ENCODE data around the gene EXOC2. TPM values are rescaled to one million over a fixed set of nuclear protein-coding genes. Genes with fewer than 3 reads are reported as not detected.

Gene EXOC2
- total RNA-seq, 4 donors from 2014 or later = 17.8 to 24.8 (median 21.4) TPM

- no peaks in the 10 kb centered on the region for H3K9me3 ChIP-seq
- H3K36me3 ChIP-seq = peaks cover 0 to 52% (median 0%) of the 10 kb centered on the region in 3 donors
- H3K27ac ChIP-seq = no peak overlapping the region
- H3K27me3 ChIP-seq = no peaks in the 10 kb centered on the region
- 89 to 95% methylated on average over 15 of the region's 15 CpGs for WGBS, 2 donors
- H3K4me3 ChIP-seq = no peak overlapping the region
- DNase-seq = no peak
- intact Hi-C loops (cut with DNase I) = no loop called here
- peaks cover 0 to 14% (median 0%) of the 10 kb centered on the region in 3 donors for H3K4me1 ChIP-seq
- TF ChIP-seq POLR2A (IDR thresholded peaks at IDR 0.05) = no peak
- no peak for TF ChIP-seq CTCF (IDR thresholded peaks at IDR 0.05)
Measured at GRCh38 chr6:485655-486170, 207.2 kb downstream of the EXOC2 start.

- Histone ChIP-seq H3K27ac (peak overlapping the region in 1 of 4 donors; percentile 54), H3K4me1 (peaks cover 0 to 14% (median 0%) of the 10 kb centered on the region in 3 donors), H3K9me3 (no peaks in the 10 kb centered on the region), H3K4me3 (no peak overlapping the region), H3K27me3 (no peaks in the 10 kb centered on the region), H3K36me3 (peaks cover 0 to 42% (median 0%) of the 10 kb centered on the region in 3 donors)
- TF ChIP-seq CTCF (IDR thresholded peaks at IDR 0.05) = no peak
- TF ChIP-seq POLR2A (IDR thresholded peaks at IDR 0.05) = no peak
- intact Hi-C loops (cut with DNase I) = no loop called here
- no peak for DNase-seq
- WGBS, 2 donors = 90 to 96% methylated on average over 6 of the region's 6 CpGs
Measured at GRCh38 chr6:484746-485145, 208.2 kb downstream of the EXOC2 start.

GRCh38 chr6:484086-484745 lies 208.7 kb downstream of the EXOC2 start:
- DNase-seq = no peak
- 72 to 77% methylated on average over 4 of the region's 4 CpGs for WGBS, 2 donors
- peaks cover 0 to 38% (median 0%) of the 10 kb centered on the region in 3 donors for H3K36me3 ChIP-seq
- TF ChIP-seq CTCF (IDR thresholded peaks at IDR 0.05) = no peak
- no peak for TF ChIP-seq POLR2A (IDR thresholded peaks at IDR 0.05)
- peak overlapping the region in 2 of 4 donors; percentile 40 to 54 for H3K27ac ChIP-seq
- H3K4me1 ChIP-seq = peaks cover 0 to 14% (median 0%) of the 10 kb centered on the region in 3 donors
- no peak overlapping the region for H3K4me3 ChIP-seq
- H3K9me3 ChIP-seq = no peaks in the 10 kb centered on the region
- intact Hi-C loops (cut with DNase I) = no loop called here
- H3K27me3 ChIP-seq = no peaks in the 10 kb centered on the region

- Histone ChIP-seq H3K36me3 (no peaks in the 10 kb centered on the region), H3K27ac (no peak overlapping the region), H3K4me1 (peaks cover 0 to 5% (median 0%) of the 10 kb centered on the region in 3 donors), H3K9me3 (no peaks in the 10 kb centered on the region), H3K27me3 (peaks cover 0 to 6% (median 0%) of the 10 kb centered on the region in 4 donors), H3K4me3 (no peak overlapping the region)
- no peak for TF ChIP-seq POLR2A (IDR thresholded peaks at IDR 0.05)
- DNase-seq = no peak
- intact Hi-C loops (cut with DNase I) = no loop called here
- WGBS, 2 donors = 68 to 75% methylated on average over 13 of the region's 14 CpGs
Measured at GRCh38 chr6:475314-475713, 217.6 kb downstream of the EXOC2 start.

- intact Hi-C loops (cut with DNase I) = no loop called here
- TF ChIP-seq POLR2A (IDR thresholded peaks at IDR 0.05) = no peak
- TF ChIP-seq CTCF (IDR thresholded peaks at IDR 0.05) = no peak
- Histone ChIP-seq H3K9me3 (no peaks in the 10 kb centered on the region), H3K4me1 (peaks cover 0 to 5% (median 0%) of the 10 kb centered on the region in 3 donors), H3K27me3 (peaks cover 0 to 9% (median 0%) of the 10 kb centered on the region in 4 donors), H3K4me3 (no peak overlapping the region), H3K27ac (no peak overlapping the region), H3K36me3 (no peaks in the 10 kb centered on the region)
- 33 to 42% methylated on average over 11 to 17 of the region's 19 CpGs for WGBS, 2 donors
- no peak for DNase-seq
Measured at GRCh38 chr6:474453-475185, 218.3 kb downstream of the EXOC2 start.
